ENCODE data around the gene NFIC.
"Not testable (repeated sequence)": the region's sequence is repeated elsewhere in the genome, so short reads cannot be mapped to it uniquely, and the experiment has no call there.

Gene NFIC

GRCh38 chr19:3365836-3366752 is at the start of gene NFIC:
Gene NFIC (plus strand): TSS chr19:3366583. CDS start chr19:3366637, 54 bp downstream.
- DNase-seq, result peak; percentile 92

- DNase-seq, result no peak
Measured at GRCh38 chr19:3316659-3317207, 49.6 kb upstream of the NFIC start.

- no peak for DNase-seq
Measured at GRCh38 chr19:3319643-3320353, 46.6 kb upstream of the NFIC start.

- no peak for DNase-seq
Measured at GRCh38 chr19:3320354-3320670, 46.1 kb upstream of the NFIC start.

- no peak for DNase-seq
Measured at GRCh38 chr19:3320853-3321252, 45.5 kb upstream of the NFIC start.

GRCh38 chr19:3321696-3322095 is 44.7 kb upstream of the NFIC start:
- no peak for DNase-seq

- DNase-seq, result no peak
Measured at GRCh38 chr19:3322199-3322978, 44.0 kb upstream of the NFIC start.

- no peak for DNase-seq
Measured at GRCh38 chr19:3323026-3323425, 43.4 kb upstream of the NFIC start.

- DNase-seq, result no peak
Measured at GRCh38 chr19:3323658-3324057, 42.7 kb upstream of the NFIC start.

- peak; percentile 75 for DNase-seq
Measured at GRCh38 chr19:3324405-3324856, 42.0 kb upstream of the NFIC start.

- no peak for DNase-seq
Measured at GRCh38 chr19:3325451-3325850, 40.9 kb upstream of the NFIC start.

- no peak for DNase-seq
Measured at GRCh38 chr19:3328743-3329142, 37.6 kb upstream of the NFIC start.

- no peak for DNase-seq
Measured at GRCh38 chr19:3330047-3330446, 36.3 kb upstream of the NFIC start.

- DNase-seq, result not testable (repeated sequence)
Measured at GRCh38 chr19:3332232-3332631, 34.2 kb upstream of the NFIC start.

GRCh38 chr19:3333020-3333583 is 33.3 kb upstream of the NFIC start:
- no peak for DNase-seq

GRCh38 chr19:3333662-3334061 is 32.7 kb upstream of the NFIC start:
- no peak for DNase-seq

- not testable (repeated sequence) for DNase-seq
Measured at GRCh38 chr19:3334749-3335430, 31.5 kb upstream of the NFIC start.

- DNase-seq, result no peak
Measured at GRCh38 chr19:3335431-3336350, 30.7 kb upstream of the NFIC start.

- no peak for DNase-seq
Measured at GRCh38 chr19:3336351-3336679, 30.1 kb upstream of the NFIC start.

- DNase-seq, result no peak
Measured at GRCh38 chr19:3336680-3337523, 29.5 kb upstream of the NFIC start.

All from hematopoietic multipotent progenitor cell treated with erythropoietin and hydrocortisone succinate and interleukin-3 and kit ligand, for 4 days (in vitro differentiated cells).